Neuronal stem cell (in vitro differentiated cells): ENCODE results near the gene CADPS.

Experiments
- DNase-seq: peaks from one replicate; pipeline ENCODE4 v3.0.0-alpha.2; 2013; ENCODE audit warnings: low spot score
- H2AFZ ChIP-seq: one replicate; pipeline ENCODE4 v1.6.1; 2013; ENCODE audit warnings: mild to moderate bottlenecking, low read length, inconsistent platforms
- H2AK5ac ChIP-seq: 2 replicates; pipeline ENCODE4 v1.6.1; 2013; ENCODE audit warnings: low read depth, mild to moderate bottlenecking, inconsistent platforms, low read length, moderate library complexity, mixed read lengths
- H2BK120ac ChIP-seq: 2 replicates; pipeline ENCODE4 v1.6.1; 2013; ENCODE audit warnings: low read depth, mild to moderate bottlenecking, inconsistent platforms, low read length, moderate library complexity, mixed read lengths
- H2BK12ac ChIP-seq: one replicate; pipeline ENCODE4 v1.6.1; 2013; ENCODE audit warnings: low read length, inconsistent platforms
- H2BK15ac ChIP-seq: 2 replicates; pipeline ENCODE4 v1.6.1; 2013; ENCODE audit warnings: mild to moderate bottlenecking, low read length, inconsistent platforms, mixed read lengths
- H2BK5ac ChIP-seq: one replicate; pipeline ENCODE4 v1.6.1; 2013; ENCODE audit warnings: inconsistent platforms, mild to moderate bottlenecking, low read length, moderate library complexity
- H3K14ac ChIP-seq: one replicate; pipeline ENCODE4 v1.6.1; 2013; ENCODE audit warnings: low read length, inconsistent platforms
- H3K18ac ChIP-seq: 2 replicates; pipeline ENCODE4 v1.6.1; 2013; ENCODE audit warnings: low read length, inconsistent platforms
- H3K23ac ChIP-seq: 2 replicates; pipeline ENCODE4 v1.6.1; 2013; ENCODE audit warnings: low read depth, mild to moderate bottlenecking, mixed read lengths, low read length, inconsistent platforms; ENCODE audit not compliant: poor library complexity
- H3K27ac ChIP-seq: replicated peaks from 3 replicates; pipeline ENCODE4 v1.5.1; 2013; ENCODE audit warnings: low read length, inconsistent platforms
- H3K27me3 ChIP-seq, 3 experiments: 2 replicates each; pipeline ENCODE4 v1.6.1; 2013; ENCODE audit warnings: low read length in 3 of 3, mild to moderate bottlenecking in 2 of 3, inconsistent platforms in 1 of 3, low read depth in 1 of 3, mixed read lengths in 1 of 3, moderate library complexity in 1 of 3; ENCODE audit not compliant: control insufficient read depth in 3 of 3, insufficient read depth in 3 of 3
- H3K36me3 ChIP-seq, 2 donors: replicated peaks in 1 of 2; 2 replicates each; pipeline ENCODE4 v1.6.1; 2013; ENCODE audit warnings: low read length in 2 of 2; ENCODE audit not compliant: control insufficient read depth in 2 of 2, insufficient read depth in 2 of 2
- H3K4ac ChIP-seq: 2 replicates; pipeline ENCODE4 v1.6.1; 2013; ENCODE audit warnings: inconsistent platforms, mild to moderate bottlenecking, low read length, moderate library complexity
- H3K4me1 ChIP-seq, 2 donors: 1 replicate in 1 of 2; 2 replicates in 1 of 2; pipeline ENCODE4 v1.6.1; 2013; ENCODE audit warnings: low read length in 2 of 2, low read depth in 1 of 2; ENCODE audit not compliant: control insufficient read depth in 2 of 2, insufficient read depth in 1 of 2
- H3K4me2 ChIP-seq: one replicate; pipeline ENCODE4 v1.6.1; 2013; ENCODE audit warnings: mild to moderate bottlenecking, low read length, inconsistent platforms; ENCODE audit not compliant: insufficient read depth, poor library complexity, severe bottlenecking
- H3K4me3 ChIP-seq, 2 donors: 2 replicates each; pipeline ENCODE4 v1.5.1; 2013; ENCODE audit warnings: low read length in 2 of 2, mild to moderate bottlenecking in 2 of 2, inconsistent platforms in 1 of 2, moderate library complexity in 1 of 2
- H3K79me1 ChIP-seq: one replicate; pipeline ENCODE4 v1.6.1; 2013; ENCODE audit warnings: low read depth, mild to moderate bottlenecking, inconsistent platforms, low read length, moderate library complexity
- H3K9ac ChIP-seq: one replicate; pipeline ENCODE4 v1.6.1; 2013; ENCODE audit warnings: mild to moderate bottlenecking, low read depth, low read length, inconsistent platforms; ENCODE audit not compliant: poor library complexity
- H3K9me3 ChIP-seq, 2 donors: replicated peaks in 1 of 2; 2 replicates each; pipeline versions ENCODE3 to v1.6.1; 2013; ENCODE audit warnings: low read length in 2 of 2, mild to moderate bottlenecking in 2 of 2, inconsistent platforms in 1 of 2, low read depth in 1 of 2, mixed read lengths in 1 of 2, moderate library complexity in 1 of 2; ENCODE audit not compliant: control insufficient read depth in 2 of 2, insufficient read depth in 1 of 2
- H4K8ac ChIP-seq: one replicate; pipeline ENCODE4 v1.6.1; 2013; ENCODE audit warnings: low read depth, mild to moderate bottlenecking, inconsistent platforms, low read length, moderate library complexity
- H4K91ac ChIP-seq: one replicate; pipeline ENCODE4 v1.6.1; 2013; ENCODE audit warnings: low read length, low read depth, mild to moderate bottlenecking, inconsistent platforms; ENCODE audit not compliant: poor library complexity
- WGBS, 2 donors: extraction: QIAGEN DNeasy Blood & Tissue Kit; methylation state at CpG; one replicate each; pipeline ENCODE4 v1.1.7; 2013; ENCODE audit warnings: missing lambda C conversion rate in 2 of 2, mixed read lengths in 1 of 2; ENCODE audit not compliant: insufficient read length in 2 of 2, insufficient replicate concordance in 1 of 2; ENCODE audit errors: extremely low coverage in 2 of 2; 5-methylcytosine and 5-hydroxymethylcytosine counted together

Gene CADPS

DNA sequence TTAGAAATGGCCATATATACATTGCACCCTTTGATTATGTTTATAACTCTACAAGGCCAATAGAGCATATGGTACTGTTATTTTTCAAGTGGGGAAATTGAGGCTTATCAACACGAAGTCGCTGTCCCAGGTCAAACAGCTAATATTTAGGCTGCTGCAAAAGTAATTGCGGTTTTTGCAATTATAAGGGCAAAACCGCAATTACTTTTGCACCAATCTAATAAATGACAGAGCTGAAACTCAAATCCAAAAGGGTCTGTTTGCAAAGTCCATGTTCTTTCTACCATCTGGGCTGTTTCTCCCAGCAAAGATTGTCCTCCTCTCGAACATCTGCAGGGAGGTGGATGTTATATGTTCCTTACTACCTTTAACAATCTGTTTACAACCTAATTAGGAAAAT, 147.2 kb downstream of the CADPS start:
- H3K79me1 ChIP-seq: no peaks in the 10 kb centered on the region
- H3K14ac ChIP-seq: no peak overlapping the region

DNA sequence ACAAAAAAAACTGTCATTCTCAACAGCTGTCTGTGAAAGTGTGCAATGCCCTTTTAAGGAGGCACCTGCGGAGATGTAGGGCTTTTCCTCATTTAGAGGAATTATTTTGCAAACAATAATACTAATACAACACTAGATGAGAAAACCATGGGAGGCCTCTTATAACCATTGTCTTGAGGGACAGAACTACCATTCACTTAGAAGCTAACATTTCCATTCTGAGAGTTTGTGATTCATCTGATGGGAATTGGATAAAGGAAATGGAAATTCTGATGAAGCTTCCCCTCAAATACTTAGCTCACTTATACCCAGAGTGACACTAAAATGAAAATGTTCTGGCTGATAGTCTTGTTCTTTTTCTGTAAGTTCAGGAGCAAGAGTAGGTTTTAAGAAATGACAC, 147.7 kb downstream of the CADPS start:
- H2BK15ac ChIP-seq: no peak overlapping the region
- no peak overlapping the region for H2BK5ac ChIP-seq
- no peak overlapping the region for H2BK12ac ChIP-seq
- H3K4me3 ChIP-seq: no peak overlapping the region
- no peaks in the 10 kb centered on the region for H3K9me3 ChIP-seq
- no peak overlapping the region for H3K4ac ChIP-seq
- no peak overlapping the region for H2AK5ac ChIP-seq
- H3K36me3 ChIP-seq: no peaks in the 10 kb centered on the region
- no peak overlapping the region for H4K8ac ChIP-seq
- DNase-seq: no peak
- H3K27me3 ChIP-seq: no peaks in the 10 kb centered on the region
- H3K27ac ChIP-seq: no peak overlapping the region
- no CpG with 5 or more reads among the region's 1 CpG for WGBS, 2 donors
- H3K18ac ChIP-seq: no peak overlapping the region
- H3K79me1 ChIP-seq: no peaks in the 10 kb centered on the region
- no peak overlapping the region for H2AFZ ChIP-seq
- H2BK120ac ChIP-seq: no peak overlapping the region
- H3K4me2 ChIP-seq: no peak overlapping the region
- no peak overlapping the region for H3K14ac ChIP-seq
- H3K4me1 ChIP-seq: peaks cover 0 to 7% of the 10 kb centered on the region in 2 donors
- H3K23ac ChIP-seq: no peak overlapping the region
- H4K91ac ChIP-seq: no peak overlapping the region
- no peak overlapping the region for H3K9ac ChIP-seq

More for the DNA sequence above, 147.2 kb downstream of the CADPS start:
- H3K23ac ChIP-seq: no peak overlapping the region
- H3K4me3 ChIP-seq: no peak overlapping the region
- no peak overlapping the region for H4K91ac ChIP-seq
- H2AFZ ChIP-seq: no peak overlapping the region
- DNase-seq: no peak
- no peak overlapping the region for H3K4ac ChIP-seq
- H3K36me3 ChIP-seq: no peaks in the 10 kb centered on the region
- no peak overlapping the region for H2BK15ac ChIP-seq
- H3K4me2 ChIP-seq: no peak overlapping the region
- no peak overlapping the region for H3K18ac ChIP-seq
- no peaks in the 10 kb centered on the region for H3K9me3 ChIP-seq
- no peak overlapping the region for H2BK12ac ChIP-seq
- no peak overlapping the region for H2BK5ac ChIP-seq
- peaks cover 0 to 7% of the 10 kb centered on the region in 2 donors for H3K4me1 ChIP-seq
- H4K8ac ChIP-seq: no peak overlapping the region
- no peaks in the 10 kb centered on the region for H3K27me3 ChIP-seq
- H3K9ac ChIP-seq: no peak overlapping the region
- no peak overlapping the region for H2BK120ac ChIP-seq
- no peak overlapping the region for H3K27ac ChIP-seq
- H2AK5ac ChIP-seq: no peak overlapping the region
- no CpG with 5 or more reads among the region's 5 CpGs for WGBS, 2 donors

DNA sequence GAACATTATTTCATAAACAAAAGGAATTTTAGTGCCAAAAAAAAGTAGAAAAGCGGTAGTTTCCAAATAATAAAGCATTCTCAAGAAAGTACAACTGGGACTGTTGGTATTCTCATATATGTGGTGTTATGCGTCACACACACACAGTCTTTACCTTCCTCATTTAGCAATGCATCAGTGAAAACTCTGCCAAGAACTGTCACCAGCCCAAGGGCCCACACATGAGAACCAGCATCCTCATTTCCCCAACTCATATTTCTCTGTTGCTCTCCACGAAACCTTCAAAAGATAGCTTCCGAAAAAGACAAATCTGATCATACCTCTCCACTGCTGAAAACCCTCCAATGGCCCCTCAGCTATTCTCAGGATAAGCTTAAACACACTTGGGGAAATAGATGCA, 150.7 kb downstream of the CADPS start:
- Histone ChIP-seq H3K9ac (no peak overlapping the region), H4K91ac (no peak overlapping the region), H2BK120ac (no peak overlapping the region), H3K27me3 (no peaks in the 10 kb centered on the region), H2AK5ac (no peak overlapping the region), H3K4me1 (peaks cover 0 to 7% of the 10 kb centered on the region in 2 donors), H3K4me2 (no peak overlapping the region), H3K9me3 (no peaks in the 10 kb centered on the region), H2BK5ac (no peak overlapping the region), H3K4me3 (no peak overlapping the region), H3K79me1 (no peaks in the 10 kb centered on the region), H3K4ac (no peak overlapping the region), H3K18ac (no peak overlapping the region), H4K8ac (no peak overlapping the region), H3K27ac (no peak overlapping the region), H3K36me3 (no peaks in the 10 kb centered on the region), H3K14ac (no peak overlapping the region), H2BK12ac (no peak overlapping the region), H3K23ac (no peak overlapping the region), H2AFZ (no peak overlapping the region), H2BK15ac (no peak overlapping the region)
- WGBS, 2 donors: no CpG with 5 or more reads among the region's 4 CpGs
- no peak for DNase-seq

DNA sequence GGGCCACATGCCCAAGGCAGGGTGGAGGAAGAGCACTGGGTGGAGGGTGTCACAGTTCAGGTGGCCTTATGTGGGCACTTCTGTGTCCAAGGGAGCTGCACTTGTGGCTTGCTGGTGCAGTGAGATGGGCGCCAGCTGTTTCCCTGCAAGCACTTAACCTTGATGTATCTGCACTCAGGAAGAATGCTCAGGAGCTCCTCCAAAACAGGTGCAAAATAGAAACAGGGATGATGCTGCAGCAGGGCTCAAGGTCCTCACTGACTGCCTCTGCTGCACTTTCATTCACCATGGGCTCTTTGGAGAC, 151.3 kb downstream of the CADPS start:
- Histone ChIP-seq H2AFZ (no peak overlapping the region), H3K36me3 (no peaks in the 10 kb centered on the region), H3K23ac (no peak overlapping the region), H3K4me2 (no peak overlapping the region), H4K91ac (no peak overlapping the region), H3K18ac (peak overlapping the region; percentile 81), H4K8ac (no peak overlapping the region), H2BK12ac (no peak overlapping the region), H2BK120ac (no peak overlapping the region), H3K14ac (no peak overlapping the region), H3K9me3 (no peaks in the 10 kb centered on the region), H2AK5ac (no peak overlapping the region), H3K4ac (no peak overlapping the region), H3K27ac (no peak overlapping the region), H3K9ac (no peak overlapping the region), H2BK5ac (no peak overlapping the region), H3K4me1 (peaks cover 0 to 7% of the 10 kb centered on the region in 2 donors), H3K4me3 (peak overlapping the region in 1 of 2 donors; percentile 36), H3K27me3 (no peaks in the 10 kb centered on the region), H3K79me1 (no peaks in the 10 kb centered on the region), H2BK15ac (peak overlapping the region; percentile 8)
- no CpG with 5 or more reads among the region's 1 CpG for WGBS, 2 donors
- DNase-seq: no peak
